MM.1S (cell line): ENCODE data around the gene CCDC126.

ENCODE experiments used
- EZH2 ChIP-seq: fragments of 300-600 bp; sonication (generic); optimal IDR thresholded peaks from 2 replicates; pipeline ENCODE3; 2017; ENCODE audit warnings: low read depth, mild to moderate bottlenecking, antibody characterized with exemption, low read length, mixed read lengths
- TF ChIP-seq, protein P1 (sequence below): fragments of 300-600 bp; sonication (generic); IDR thresholded peaks from 2 replicates; pipeline ENCODE4 v1.5.1; 2016; ENCODE audit warnings: antibody characterized with exemption, low read length, mixed read lengths

DNA sequence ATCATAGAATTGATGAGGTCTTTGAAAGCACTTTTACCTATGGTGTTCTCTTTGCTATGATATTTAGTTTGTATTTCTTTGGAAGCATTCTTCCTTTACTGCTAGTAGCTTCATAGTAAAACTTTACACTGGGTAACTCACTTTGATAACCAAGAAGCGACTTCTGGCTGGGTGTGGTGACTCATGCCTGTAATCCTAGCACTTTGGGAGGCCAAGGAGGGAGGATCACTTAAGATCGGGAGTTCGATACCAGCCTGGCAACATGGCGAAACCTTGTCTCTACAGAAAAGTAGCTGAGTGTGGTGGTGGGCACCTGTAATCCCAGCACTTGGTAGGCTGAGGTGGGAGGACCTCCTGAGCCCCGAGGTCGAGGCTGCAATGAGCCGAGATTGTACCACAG lies 36.2 kb downstream of the CCDC126 start:
- no peak for TF ChIP-seq EZH2
- TF ChIP-seq, protein P1, sequence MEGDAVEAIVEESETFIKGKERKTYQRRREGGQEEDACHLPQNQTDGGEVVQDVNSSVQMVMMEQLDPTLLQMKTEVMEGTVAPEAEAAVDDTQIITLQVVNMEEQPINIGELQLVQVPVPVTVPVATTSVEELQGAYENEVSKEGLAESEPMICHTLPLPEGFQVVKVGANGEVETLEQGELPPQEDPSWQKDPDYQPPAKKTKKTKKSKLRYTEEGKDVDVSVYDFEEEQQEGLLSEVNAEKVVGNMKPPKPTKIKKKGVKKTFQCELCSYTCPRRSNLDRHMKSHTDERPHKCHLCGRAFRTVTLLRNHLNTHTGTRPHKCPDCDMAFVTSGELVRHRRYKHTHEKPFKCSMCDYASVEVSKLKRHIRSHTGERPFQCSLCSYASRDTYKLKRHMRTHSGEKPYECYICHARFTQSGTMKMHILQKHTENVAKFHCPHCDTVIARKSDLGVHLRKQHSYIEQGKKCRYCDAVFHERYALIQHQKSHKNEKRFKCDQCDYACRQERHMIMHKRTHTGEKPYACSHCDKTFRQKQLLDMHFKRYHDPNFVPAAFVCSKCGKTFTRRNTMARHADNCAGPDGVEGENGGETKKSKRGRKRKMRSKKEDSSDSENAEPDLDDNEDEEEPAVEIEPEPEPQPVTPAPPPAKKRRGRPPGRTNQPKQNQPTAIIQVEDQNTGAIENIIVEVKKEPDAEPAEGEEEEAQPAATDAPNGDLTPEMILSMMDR: no peak
